Neural cell (in vitro differentiated cells): ENCODE measurements around the gene KRT85. TPM values are rescaled to one million over a fixed set of nuclear protein-coding genes. Genes with fewer than 3 reads are reported as not detected.

ENCODE experiments used
- H2AFZ ChIP-seq: fragments of 200-600, 300-800 bp; sonication (generic), shearing (Covaris generic); 2 replicates; pipeline ENCODE4 v1.6.0; 2014; ENCODE audit warnings: low read depth, mild to moderate bottlenecking, antibody characterized with exemption, low read length, moderate library complexity
- H3F3A ChIP-seq: fragments of 200-600 bp; shearing (Covaris generic); 2 replicates; pipeline ENCODE4 v1.6.1; 2016; ENCODE audit warnings: mild to moderate bottlenecking, moderate library complexity, mixed read lengths, antibody characterized with exemption, low read length; ENCODE audit not compliant: insufficient read depth, poor library complexity, severe bottlenecking
- H3K27ac ChIP-seq: fragments of 200-600, 300-800 bp; sonication (generic), shearing (Covaris generic); 2 replicates; pipeline ENCODE4 v1.5.1; 2014; ENCODE audit warnings: mild to moderate bottlenecking, low read length, moderate library complexity
- H3K27me3 ChIP-seq: fragments of 300-800, 200-600 bp; sonication (generic), shearing (Covaris generic); 2 replicates; pipeline ENCODE4 v1.6.0; 2014; ENCODE audit warnings: mild to moderate bottlenecking, low read depth, low read length, moderate library complexity; ENCODE audit not compliant: insufficient read depth
- H3K36me3 ChIP-seq: fragments of 300-800, 200-600 bp; sonication (generic), shearing (Covaris generic); 2 replicates; pipeline ENCODE4 v1.5.1; 2014; ENCODE audit warnings: mild to moderate bottlenecking, antibody characterized with exemption, low read length, moderate library complexity; ENCODE audit not compliant: insufficient read depth
- H3K4me2 ChIP-seq: fragments of 300-800, 200-600 bp; sonication (generic), shearing (Covaris generic); 2 replicates; pipeline ENCODE4 v1.6.0; 2014; ENCODE audit warnings: mild to moderate bottlenecking, low read length
- H3K4me3 ChIP-seq: fragments of 300-800, 200-600 bp; sonication (generic), shearing (Covaris generic); 2 replicates; pipeline ENCODE4 v1.5.1; 2014; ENCODE audit warnings: mild to moderate bottlenecking, low read length, moderate library complexity
- H3K79me2 ChIP-seq: fragments of 200-600 bp; shearing (Covaris generic); replicated peaks from 2 replicates; pipeline ENCODE4 v1.6.0; 2014; ENCODE audit warnings: mild to moderate bottlenecking, low read length, moderate library complexity; ENCODE audit not compliant: insufficient read depth
- H3K9ac ChIP-seq: fragments of 300-800, 200-600 bp; sonication (generic), shearing (Covaris generic); 2 replicates; pipeline ENCODE4 v1.6.1; 2016; ENCODE audit warnings: mild to moderate bottlenecking, low read length, mixed read lengths
- H3K9me2 ChIP-seq: fragments of 200-600 bp; shearing (Covaris generic); 2 replicates; pipeline ENCODE4 v1.6.1; 2016; ENCODE audit warnings: mild to moderate bottlenecking, low read length, mixed read lengths; ENCODE audit not compliant: insufficient read depth
- H3K9me3 ChIP-seq: fragments of 200-600, 300-800 bp; sonication (generic), shearing (Covaris generic); 2 replicates; pipeline ENCODE4 v1.6.1; 2016; ENCODE audit warnings: mild to moderate bottlenecking, mixed run types, low read length, moderate library complexity, mixed read lengths
- H4K20me1 ChIP-seq: fragments of 200-600 bp; shearing (Covaris generic); 2 replicates; pipeline ENCODE4 v1.6.1; 2016; ENCODE audit warnings: mild to moderate bottlenecking, mixed run types; ENCODE audit not compliant: insufficient read depth
- CTCF ChIP-seq: fragments of 450-650 bp; IDR thresholded peaks from 2 replicates; pipeline ENCODE4 v1.5.1; 2014; ENCODE audit warnings: antibody characterized with exemption, mild to moderate bottlenecking, moderate library complexity; ENCODE audit not compliant: poor library complexity, severe bottlenecking
- EP300 ChIP-seq: fragments of 450-650 bp; conservative IDR thresholded peaks from 2 replicates; pipeline ENCODE4 v1.6.1; 2014; ENCODE audit warnings: antibody characterized with exemption, mild to moderate bottlenecking, moderate library complexity; ENCODE audit not compliant: poor library complexity, severe bottlenecking
- EZH2 ChIP-seq: fragments of 200-600, 300-800 bp; shearing (Covaris generic), sonication (generic); IDR thresholded peaks from 2 replicates; pipeline ENCODE4 v1.6.1; 2014; ENCODE audit warnings: antibody characterized with exemption, low read length, borderline replicate concordance, mild to moderate bottlenecking; ENCODE audit not compliant: insufficient read depth, poor library complexity, severe bottlenecking
- MXI1 ChIP-seq: fragments of 450-650 bp; conservative IDR thresholded peaks from 2 replicates; pipeline ENCODE4 v1.6.1; 2014; ENCODE audit warnings: antibody characterized with exemption, mild to moderate bottlenecking; ENCODE audit not compliant: poor library complexity, severe bottlenecking
- POLR2AphosphoS5 ChIP-seq: IDR thresholded peaks from 2 replicates; pipeline ENCODE4 v1.6.1; 2012
- RAD21 ChIP-seq: fragments of 450-650 bp; conservative IDR thresholded peaks from 2 replicates; pipeline ENCODE4 v1.6.1; 2014; ENCODE audit warnings: antibody characterized with exemption, mild to moderate bottlenecking, moderate library complexity
- REST ChIP-seq: IDR thresholded peaks from 2 replicates; pipeline ENCODE4 v1.6.1; 2012; ENCODE audit warnings: borderline replicate concordance
- SMC3 ChIP-seq: fragments of 450-650 bp; conservative IDR thresholded peaks from 2 replicates; pipeline ENCODE4 v1.6.1; 2014; ENCODE audit warnings: antibody characterized with exemption, mild to moderate bottlenecking, moderate library complexity; ENCODE audit not compliant: poor library complexity
- TAF1 ChIP-seq: IDR thresholded peaks from 2 replicates; pipeline ENCODE4 v1.6.1; 2012; ENCODE audit warnings: low read depth
- polyA plus RNA-seq: library from polyadenylated mRNA; depleted of rRNA; stranded (reverse); fragments of >200 nt; gene quantifications from 2 replicates; pipeline ENCODE4 v1.2.3, GENCODE V29; 2014

KRT85 gene
- polyA plus RNA-seq, 1 donor from 2014 or later, result not detected

- Histone ChIP-seq H3K4me2 (no peak overlapping the region), H3K27me3 (no peaks in the 10 kb centered on the region), H3F3A (no peaks in the 10 kb centered on the region), H2AFZ (no peak overlapping the region), H3K9me3 (no peaks in the 10 kb centered on the region), H4K20me1 (no peaks in the 10 kb centered on the region), H3K36me3 (no peaks in the 10 kb centered on the region), H3K27ac (no peak overlapping the region), H3K9me2 (no peaks in the 10 kb centered on the region), H3K79me2 (no peaks in the 10 kb centered on the region), H3K9ac (no peak overlapping the region), H3K4me3 (no peak overlapping the region)
- no peak for TF ChIP-seq EP300
- TF ChIP-seq EZH2, result no peak
- TF ChIP-seq POLR2AphosphoS5, result no peak
- no peak for TF ChIP-seq SMC3
- TF ChIP-seq TAF1, result no peak
- no peak for TF ChIP-seq RAD21
- TF ChIP-seq CTCF, result no peak
- no peak for TF ChIP-seq REST
These were observed 25.3 kb upstream of the KRT85 start for GRCh38 chr12:52392465-52393007.

- H4K20me1 ChIP-seq, result no peaks in the 10 kb centered on the region
- H3K9me2 ChIP-seq, result no peaks in the 10 kb centered on the region
- no peak overlapping the region for H3K9ac ChIP-seq
- no peaks in the 10 kb centered on the region for H3K27me3 ChIP-seq
- no peak for TF ChIP-seq RAD21
- TF ChIP-seq TAF1, result no peak
- TF ChIP-seq POLR2AphosphoS5, result no peak
- no peak for TF ChIP-seq REST
- no peak for TF ChIP-seq MXI1
- TF ChIP-seq CTCF, result no peak
- TF ChIP-seq EP300, result no peak
- TF ChIP-seq EZH2, result no peak
- TF ChIP-seq SMC3, result no peak
- no peaks in the 10 kb centered on the region for H3K79me2 ChIP-seq
- no peak overlapping the region for H3K4me3 ChIP-seq
- H2AFZ ChIP-seq, result no peak overlapping the region
- H3K36me3 ChIP-seq, result no peaks in the 10 kb centered on the region
- no peak overlapping the region for H3K4me2 ChIP-seq
- H3F3A ChIP-seq, result no peaks in the 10 kb centered on the region
- H3K9me3 ChIP-seq, result no peaks in the 10 kb centered on the region
- H3K27ac ChIP-seq, result no peak overlapping the region
These were observed 24.3 kb upstream of the KRT85 start for GRCh38 chr12:52391618-52392002.
